A549 (cell line): ENCODE data around the gene PIGX. TPM values are rescaled to one million over a fixed set of nuclear protein-coding genes. Genes with fewer than 3 reads are reported as not detected.

Source experiments
- ATAC-seq, 2 experiments: fragments of 200-7000 bp in 1 of 2; fragments of >200 bp in 1 of 2; cut with Nextera tagmentation in 1 of 2; cut with Tn5 transposase in 1 of 2; 3 replicates each; pipeline versions ENCODE4 v1.8.0 to v1.9.1; 2018 to 2020; ENCODE audit warnings: mild to moderate bottlenecking in 1 of 2, moderate library complexity in 1 of 2
- CTCF ChIA-PET: fragments of 300-600 bp; sonication (Branson Sonifier 250); formaldehyde crosslinking; extraction: SDS; loops from one replicate; lab custom pipeline; 2021; ENCODE audit warnings: antibody characterized with exemption, inconsistent platforms; lab: Yijun Ruan, JAX
- POLR2A ChIA-PET: fragments of 350-600 bp; formaldehyde crosslinking; extraction: SDS; loops from one replicate; lab custom pipeline; 2021; ENCODE audit warnings: antibody characterized with exemption, inconsistent platforms; lab: Yijun Ruan, JAX
- DNase-seq, 2 experiments: peaks; one replicate each; pipeline versions ENCODE4 v3.0.0 to v3.0.0-alpha.2; 2011 to 2016; ENCODE audit warnings: low read depth in 1 of 2, low spot score in 1 of 2
- FAIRE-seq: peaks from 2 replicates; lab custom pipeline; 2011; peaks lifted over from hg19 to GRCh38; lab: Jason Lieb, UNC
- H3K27ac ChIP-seq, 2 experiments: fragments of >200 bp; sonication (Bioruptor Twin); formaldehyde crosslinking; 3 replicates each; pipeline ENCODE4 v1.5.1; 2016 to 2017
- H3K4me1 ChIP-seq: fragments of >200 bp; sonication (Bioruptor Twin); formaldehyde crosslinking; 3 replicates; pipeline ENCODE4 v1.6.1; 2016
- H3K4me2 ChIP-seq: fragments of >200 bp; sonication (Bioruptor Twin); formaldehyde crosslinking; 3 replicates; pipeline ENCODE4 v1.6.1; 2016
- H3K4me3 ChIP-seq: fragments of >200 bp; sonication (Bioruptor Twin); formaldehyde crosslinking; 3 replicates; pipeline ENCODE4 v1.5.1; 2016
- H3K9me3 ChIP-seq: fragments of >200 bp; sonication (Bioruptor Twin); formaldehyde crosslinking; 3 replicates; pipeline ENCODE4 v1.6.1; 2016
- ATOH8 ChIP-seq: fragments of 250-450 bp; sonication (Bioruptor Pico); IDR thresholded peaks from 2 replicates; pipeline ENCODE4 v1.5.0; 2020; ENCODE audit warnings: low read depth, mild to moderate bottlenecking, moderate library complexity
- CEBPB ChIP-seq, 2 experiments: fragments of >200 bp in 1 of 2; sonication (Bioruptor Twin) in 1 of 2; formaldehyde crosslinking in 1 of 2; IDR thresholded peaks; 2 replicates each; pipeline ENCODE4 v1.6.1; 2012 to 2016
- CHD2 ChIP-seq: fragments of 150-350 bp; IDR thresholded peaks from 2 replicates; pipeline ENCODE4 v1.6.1; 2014; ENCODE audit warnings: low read length; ENCODE audit not compliant: partially characterized antibody
- E2F6 ChIP-seq: IDR thresholded peaks from 2 replicates; pipeline ENCODE4 v1.6.1; 2012; ENCODE audit warnings: low read depth, borderline replicate concordance
- EHMT2 ChIP-seq: fragments of 200-600 bp; sonication (generic); IDR thresholded peaks from 2 replicates; pipeline ENCODE4 v1.6.1; 2016; ENCODE audit warnings: antibody characterized with exemption, low read depth, mild to moderate bottlenecking, moderate library complexity
- ELK1 ChIP-seq: fragments of 150-350 bp; IDR thresholded peaks from 2 replicates; pipeline ENCODE4 v1.6.1; 2014; ENCODE audit warnings: low read depth, mild to moderate bottlenecking, low read length
- EP300 ChIP-seq, 2 experiments: fragments of >200 bp; sonication (Bioruptor Twin); formaldehyde crosslinking; IDR thresholded peaks; 2 replicates in 1 of 2; 3 replicates in 1 of 2; pipeline ENCODE4 v1.6.1; 2016 to 2017
- FOSB ChIP-seq: fragments of 250-450 bp; sonication (Bioruptor Pico); IDR thresholded peaks from 2 replicates; pipeline ENCODE4 v1.5.0; 2020; ENCODE audit warnings: mild to moderate bottlenecking, moderate library complexity
- FOSL2 ChIP-seq, 2 experiments: fragments of 450-650 bp in 1 of 2; fragments of >200 bp in 1 of 2; sonication (Bioruptor Twin) in 1 of 2; formaldehyde crosslinking; IDR thresholded peaks; 2 replicates each; pipeline versions ENCODE4 v1.5.0 to v1.6.1; 2016 to 2020; ENCODE audit warnings: mild to moderate bottlenecking in 1 of 2, moderate library complexity in 1 of 2
- HDAC2 ChIP-seq: fragments of 200-600 bp; sonication (generic); IDR thresholded peaks from 2 replicates; pipeline ENCODE4 v1.6.1; 2016
- HMGXB4 ChIP-seq: fragments of 250-450 bp; sonication (Bioruptor Pico); IDR thresholded peaks from 2 replicates; pipeline ENCODE4 v1.5.0; 2021; ENCODE audit warnings: mild to moderate bottlenecking, moderate library complexity, borderline replicate concordance
- HOXB13 ChIP-seq: fragments of 250-450 bp; sonication (Bioruptor Pico); IDR thresholded peaks from 2 replicates; pipeline ENCODE4 v1.5.0; 2020; ENCODE audit warnings: low read depth, mild to moderate bottlenecking, moderate library complexity
- JUN ChIP-seq, 2 experiments: fragments of >200 bp; sonication (Bioruptor Twin); formaldehyde crosslinking; IDR thresholded peaks; 2 replicates in 1 of 2; 3 replicates in 1 of 2; pipeline ENCODE4 v1.6.1; 2016 to 2017
- KDM1A ChIP-seq: fragments of 200-600 bp; sonication (generic); IDR thresholded peaks from 2 replicates; pipeline ENCODE4 v1.6.1; 2016; ENCODE audit warnings: low read depth, mild to moderate bottlenecking
- MAFK ChIP-seq: fragments of 450-650 bp; IDR thresholded peaks from 2 replicates; pipeline ENCODE4 v1.6.1; 2014; ENCODE audit not compliant: partially characterized antibody
- MAZ ChIP-seq: fragments of 150-350 bp; IDR thresholded peaks from 2 replicates; pipeline ENCODE4 v1.6.1; 2014; ENCODE audit warnings: antibody characterized with exemption, low read depth, low read length, borderline replicate concordance
- MYC ChIP-seq: IDR thresholded peaks from 2 replicates; pipeline ENCODE4 v1.6.1; 2012; ENCODE audit warnings: mild to moderate bottlenecking, inconsistent platforms, low read length, improper control_type of control experiment, borderline replicate concordance
- NPAS2 ChIP-seq: fragments of 250-450 bp; sonication (Bioruptor Pico); IDR thresholded peaks from 2 replicates; pipeline ENCODE4 v1.8.0; 2022; ENCODE audit warnings: mild to moderate bottlenecking, moderate library complexity, borderline replicate concordance
- NR3C1 ChIP-seq: fragments of >200 bp; sonication (Bioruptor Twin); formaldehyde crosslinking; IDR thresholded peaks from 3 replicates; pipeline ENCODE4 v1.6.1; 2017
- POLR2A ChIP-seq: IDR thresholded peaks from 2 replicates; pipeline ENCODE4 v1.6.1; 2012; ENCODE audit warnings: mild to moderate bottlenecking, low read length
- RCOR1 ChIP-seq: fragments of 150-350 bp; IDR thresholded peaks from 2 replicates; pipeline ENCODE4 v1.6.1; 2014; ENCODE audit warnings: antibody characterized with exemption, low read length, low read depth
- RFX5 ChIP-seq: fragments of 450-650 bp; IDR thresholded peaks from 2 replicates; pipeline ENCODE4 v1.7.1; 2014; ENCODE audit warnings: antibody characterized with exemption, mild to moderate bottlenecking, moderate library complexity
- SMC3 ChIP-seq: fragments of >200 bp; sonication (Bioruptor Twin); formaldehyde crosslinking; IDR thresholded peaks from 3 replicates; pipeline ENCODE4 v1.6.1; 2018; ENCODE audit warnings: inconsistent platforms
- USF2 ChIP-seq: fragments of 450-650 bp; IDR thresholded peaks from 2 replicates; pipeline ENCODE4 v1.6.1; 2014; ENCODE audit warnings: antibody characterized with exemption
- ZFP36 ChIP-seq: fragments of 450-650 bp; IDR thresholded peaks from 2 replicates; pipeline ENCODE4 v1.6.1; 2014; ENCODE audit warnings: borderline replicate concordance; ENCODE audit not compliant: partially characterized antibody
- ZSCAN20 ChIP-seq: fragments of 250-450 bp; sonication (Bioruptor Pico); IDR thresholded peaks from 2 replicates; pipeline ENCODE4 v1.8.0; 2022; ENCODE audit warnings: mild to moderate bottlenecking, moderate library complexity
- WGBS: methylation state at CpG from one replicate; pipeline ENCODE4 v1.1.6; 2017; ENCODE audit errors: missing lambda C conversion rate; 5-methylcytosine and 5-hydroxymethylcytosine counted together
- polyA plus RNA-seq, 4 experiments: library from polyadenylated mRNA; depleted of rRNA in 3 of 4; stranded (reverse); fragments of >200 nt; fragmentation: RNase III in 1 of 4; extraction: RNeasy Plus Mini Kit Qiagen cat#74134 plus additional on column Dnase treatment in 1 of 4; gene quantifications; 2 replicates in 3 of 4; 3 replicates in 1 of 4; pipeline ENCODE4 v1.2.3, GENCODE V29; 2011 to 2017

The PIGX gene
- polyA plus RNA-seq, 2 of the 4 experiments (the other 2 are of a cell fraction), result 22.3 to 45.2 TPM

- Histone ChIP-seq H3K4me2 (no peak overlapping the region), H3K9me3 (no peaks in the 10 kb centered on the region), H3K4me1 (0 out of 3 replicates have a peak, but pooled peaks cover 3% of the 10 kb centered on the region), H3K27ac (no peak overlapping the region), H3K4me3 (no peak overlapping the region)
- 94% methylated on average over 8 of the region's 8 CpGs for WGBS
- ChIA-PET POLR2A (no interaction called here), CTCF (no interaction called here)
- DNase-seq, result no peak
- no peak for FAIRE-seq
- no peak for TF ChIP-seq ZSCAN20 (CRISPR knock-in tag)
- no peak for TF ChIP-seq CEBPB (IDR thresholded peaks at IDR 0.05)
- no peak for TF ChIP-seq NPAS2
- TF ChIP-seq HMGXB4 (CRISPR knock-in tag), result no peak
- TF ChIP-seq HDAC2, result no peak
- no peak for TF ChIP-seq MAFK
- no peak for TF ChIP-seq EHMT2
- no peak for TF ChIP-seq ATOH8 (CRISPR knock-in tag)
- TF ChIP-seq JUN (IDR thresholded peaks at IDR 0.05), result no peak
- TF ChIP-seq HOXB13 (CRISPR knock-in tag), result no peak
- TF ChIP-seq MAZ, result no peak
- no peak for TF ChIP-seq USF2
- no peak for TF ChIP-seq POLR2A
- no peak for ATAC-seq
Measured at GRCh38 chr3:196749125-196749524, 36.9 kb downstream of the PIGX start.

GRCh38 chr3:196753201-196753600 lies 41.0 kb downstream of the PIGX start:
- TF ChIP-seq EP300 (IDR thresholded peaks at IDR 0.05) (no peak), CHD2 (no peak), RCOR1 (no peak), KDM1A (no peak), FOSL2 (IDR thresholded peaks at IDR 0.05) (no peak), FOSL2 (CRISPR knock-in tag; IDR thresholded peaks at IDR 0.05) (no peak), NR3C1 (no peak), HMGXB4 (CRISPR knock-in tag) (no peak), FOSB (CRISPR knock-in tag) (no peak), MYC (no peak), HDAC2 (no peak), RFX5 (no peak), SMC3 (no peak), ELK1 (no peak), ZFP36 (no peak), E2F6 (no peak)
- FAIRE-seq (no peak), ATAC-seq (no peak; a peak in 1 of 6 replicates), DNase-seq (no peak)
- Histone ChIP-seq H3K4me1 (peaks cover 12% of the 10 kb centered on the region), H3K27ac (no peak overlapping the region), H3K4me3 (no peak overlapping the region), H3K4me2 (no peak overlapping the region), H3K9me3 (peaks cover 13% of the 10 kb centered on the region)
- WGBS, result 94% methylated on average over 8 of the region's 8 CpGs
- ChIA-PET POLR2A (no interaction called here), CTCF (interaction anchor here (1.6 to 1.7 kb wide), 2 partner anchors 10 to 23 kb away, joined by 3 read pairs; no protein-coding TSS in a partner anchor)
